GM18870 (cell line): ENCODE measurements around the gene TELO2.
"Not testable (repeated sequence)": the region's sequence is repeated elsewhere in the genome, so short reads cannot be mapped to it uniquely, and the experiment has no call there.

Experiments
- ATAC-seq: cut with Tn5 transposase; IDR thresholded peaks from one replicate; pipeline ENCODE4 v1.9.1; 2021; ENCODE audit warnings: moderate library complexity; ENCODE audit not compliant: unreplicated experiment

Gene TELO2

DNA sequence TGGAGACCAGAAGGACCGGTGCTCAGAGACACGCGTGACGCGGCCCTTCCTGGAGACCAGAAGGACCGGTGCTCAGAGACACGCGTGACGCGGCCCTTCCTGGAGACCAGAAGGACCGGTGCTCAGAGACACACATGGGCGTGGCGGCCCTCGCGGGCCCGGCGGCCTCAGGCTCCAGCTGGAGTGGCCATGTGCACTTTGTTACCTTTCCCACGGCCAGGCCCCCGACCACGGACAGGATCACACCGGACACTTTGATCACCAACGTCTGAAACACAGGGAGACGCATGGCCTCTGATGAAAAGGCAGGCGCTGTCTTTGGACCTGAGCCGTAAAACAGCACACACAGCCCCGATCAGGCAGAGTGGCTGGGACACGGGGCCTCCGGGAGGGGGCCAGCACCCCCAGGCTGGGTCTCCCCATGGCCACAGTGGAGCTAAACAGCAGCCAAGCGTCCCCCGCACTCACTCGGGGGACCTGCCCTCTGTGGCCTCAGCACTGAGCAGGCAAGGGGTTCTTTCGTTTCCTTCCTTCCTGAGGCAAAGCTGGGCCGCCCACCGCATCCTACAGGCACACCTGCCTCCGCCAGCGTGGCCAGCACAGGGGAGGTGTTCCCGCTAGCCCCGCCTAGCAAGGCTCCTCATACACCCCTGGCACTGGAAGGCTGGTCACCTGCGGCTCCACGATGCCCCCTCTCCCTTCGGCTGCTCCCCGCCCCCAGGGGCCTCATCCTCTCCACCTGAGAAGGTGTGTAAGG lies 35.5 kb upstream of the TELO2 start:
- no peak for ATAC-seq

DNA sequence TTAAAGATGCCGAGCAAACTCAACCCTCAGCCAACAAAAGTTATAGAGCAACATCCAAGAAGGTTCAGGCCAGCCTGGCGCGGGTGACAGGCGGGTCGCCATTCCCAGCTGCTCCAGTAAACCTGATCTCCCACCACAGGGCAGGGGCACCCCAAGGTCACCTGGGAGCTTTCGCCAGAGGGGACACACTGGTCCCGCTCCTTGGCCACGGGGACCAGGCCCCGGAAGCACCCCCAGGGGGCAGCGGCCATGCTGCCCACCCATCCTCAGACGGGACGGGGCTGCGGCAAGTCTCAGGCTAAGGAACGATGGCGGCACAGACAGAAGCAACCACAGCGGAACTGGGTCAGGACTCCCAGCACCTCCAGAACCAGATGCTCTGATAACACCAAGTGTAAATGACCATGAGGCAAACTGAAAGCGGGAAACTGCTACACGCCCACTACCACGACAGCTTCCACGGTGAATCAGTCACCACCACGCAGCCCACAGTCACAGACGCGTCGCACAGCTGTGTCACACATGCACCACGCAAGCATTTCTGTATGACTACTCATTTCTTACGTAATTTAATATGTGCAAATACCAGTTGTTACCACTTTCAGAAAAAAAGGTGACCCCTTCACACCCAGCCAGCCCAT lies 34.7 kb upstream of the TELO2 start:
- ATAC-seq, result no peak

DNA sequence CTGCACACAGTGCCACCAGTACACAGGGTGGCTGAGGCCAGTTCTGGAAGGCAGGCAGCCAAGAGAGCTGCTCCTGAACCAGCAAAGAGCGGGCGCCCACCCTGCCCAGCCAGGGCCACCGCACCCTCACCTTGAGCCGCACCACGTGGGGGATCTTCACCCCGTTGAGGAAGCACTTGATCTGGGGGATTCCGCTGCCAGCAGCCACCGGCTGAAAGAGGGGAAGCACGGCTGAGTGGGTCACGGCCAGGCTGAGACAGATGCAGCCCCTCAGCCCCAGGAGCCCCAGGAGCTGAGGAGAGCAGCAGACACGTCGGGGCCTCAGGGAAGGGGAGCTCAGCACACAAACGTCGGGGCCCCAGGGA lies 34.2 kb upstream of the TELO2 start:
- no peak for ATAC-seq

DNA sequence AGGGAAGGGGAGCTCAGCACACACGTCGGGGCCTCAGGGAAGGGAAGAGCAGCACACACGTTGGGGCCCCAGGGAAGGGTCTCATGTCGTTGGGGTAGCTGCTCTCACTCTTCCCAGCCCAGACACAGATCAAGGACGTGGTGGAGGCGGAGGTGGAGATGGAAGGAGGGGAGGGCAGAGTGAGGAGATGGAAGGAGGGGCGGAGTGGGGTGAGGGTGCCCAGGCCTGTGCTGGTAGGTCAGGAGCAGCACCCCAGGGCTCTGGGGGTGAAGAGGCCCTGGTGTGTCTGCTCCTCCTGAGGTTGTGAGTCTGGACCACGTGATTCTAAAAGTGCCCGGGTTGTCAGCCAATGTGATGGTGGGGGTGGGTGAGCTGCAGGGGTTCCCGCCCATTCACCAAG lies 33.2 kb upstream of the TELO2 start:
- ATAC-seq, result no peak

DNA sequence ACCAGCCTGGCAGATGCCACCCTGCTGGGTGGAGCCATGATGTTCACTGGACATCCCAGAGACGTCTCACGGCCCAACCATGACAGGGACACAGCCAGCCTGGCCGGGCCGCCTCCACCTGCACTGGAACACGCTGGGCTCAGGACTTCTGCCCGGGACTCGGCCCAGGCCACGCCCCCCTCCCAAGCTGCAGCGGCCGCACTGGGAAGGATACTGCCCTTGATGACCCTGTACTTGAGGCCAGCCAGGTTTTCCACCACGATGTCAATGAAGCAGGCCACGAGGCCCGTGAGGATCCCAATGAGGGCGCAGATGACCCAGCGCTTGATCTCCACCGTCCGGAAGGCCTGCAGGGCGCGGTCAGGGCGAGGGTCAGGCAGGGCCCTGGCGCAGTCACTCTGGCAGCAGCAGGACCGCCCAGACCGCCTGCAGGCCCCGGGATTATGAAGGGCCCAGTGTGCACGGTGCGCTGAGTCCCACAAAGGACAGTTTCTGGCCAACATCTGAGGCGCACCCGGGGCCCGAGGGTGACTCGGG lies 32.5 kb upstream of the TELO2 start:
- ATAC-seq, result no peak

DNA sequence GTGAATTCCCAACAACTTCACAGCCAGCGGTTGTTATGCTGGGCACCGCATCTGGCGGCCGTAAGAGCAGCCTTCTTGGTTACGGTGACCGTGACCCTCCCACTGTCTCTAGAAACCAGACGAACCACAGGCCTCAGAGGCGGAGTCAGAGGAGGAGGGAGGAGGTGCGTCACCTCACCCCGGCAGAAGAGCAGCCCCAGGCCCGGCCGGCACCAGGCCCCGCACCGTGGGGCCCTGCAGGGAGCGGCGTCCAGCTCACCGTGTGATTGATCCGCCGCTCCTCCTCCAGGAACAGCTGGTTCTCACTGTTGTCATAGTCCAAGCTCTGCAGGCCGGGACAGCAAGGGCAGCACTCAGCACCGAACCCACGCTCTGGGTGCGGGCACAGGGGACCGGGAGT lies 32.0 kb upstream of the TELO2 start:
- ATAC-seq, result no peak

DNA sequence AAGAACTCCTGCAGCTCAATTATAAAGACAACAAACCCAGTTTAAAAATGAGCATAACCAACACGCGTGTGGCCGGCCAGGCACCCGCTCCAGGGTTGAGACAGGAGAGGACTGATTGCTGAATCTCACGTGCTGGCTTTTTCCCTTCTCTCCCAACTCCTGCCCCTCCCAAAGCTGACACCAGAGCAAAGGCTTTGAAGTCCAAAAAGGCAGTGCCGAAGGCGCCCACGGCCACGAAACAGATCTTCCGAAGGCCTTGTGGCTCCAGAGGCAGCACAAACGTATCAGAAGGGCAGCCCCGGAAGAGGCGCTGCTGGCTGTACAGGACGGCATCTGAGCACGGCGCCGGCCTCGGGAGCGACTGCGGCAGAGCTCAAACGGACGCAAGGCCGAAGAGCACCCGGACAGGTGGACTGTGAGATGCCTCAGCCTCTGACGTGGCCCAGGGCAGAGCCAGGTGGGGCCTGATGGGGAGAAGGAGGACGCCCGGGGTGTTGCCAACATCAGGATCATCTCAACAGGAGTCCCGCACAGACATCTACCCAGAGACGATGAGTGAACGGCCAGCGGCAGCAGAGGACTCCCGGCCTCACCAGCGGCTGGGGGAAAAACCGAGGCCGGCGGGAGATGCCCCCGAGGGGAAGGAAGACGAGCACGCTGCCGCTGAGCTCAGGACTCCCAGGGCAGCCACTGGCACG lies 28.8 kb upstream of the TELO2 start:
- no peak for ATAC-seq

DNA sequence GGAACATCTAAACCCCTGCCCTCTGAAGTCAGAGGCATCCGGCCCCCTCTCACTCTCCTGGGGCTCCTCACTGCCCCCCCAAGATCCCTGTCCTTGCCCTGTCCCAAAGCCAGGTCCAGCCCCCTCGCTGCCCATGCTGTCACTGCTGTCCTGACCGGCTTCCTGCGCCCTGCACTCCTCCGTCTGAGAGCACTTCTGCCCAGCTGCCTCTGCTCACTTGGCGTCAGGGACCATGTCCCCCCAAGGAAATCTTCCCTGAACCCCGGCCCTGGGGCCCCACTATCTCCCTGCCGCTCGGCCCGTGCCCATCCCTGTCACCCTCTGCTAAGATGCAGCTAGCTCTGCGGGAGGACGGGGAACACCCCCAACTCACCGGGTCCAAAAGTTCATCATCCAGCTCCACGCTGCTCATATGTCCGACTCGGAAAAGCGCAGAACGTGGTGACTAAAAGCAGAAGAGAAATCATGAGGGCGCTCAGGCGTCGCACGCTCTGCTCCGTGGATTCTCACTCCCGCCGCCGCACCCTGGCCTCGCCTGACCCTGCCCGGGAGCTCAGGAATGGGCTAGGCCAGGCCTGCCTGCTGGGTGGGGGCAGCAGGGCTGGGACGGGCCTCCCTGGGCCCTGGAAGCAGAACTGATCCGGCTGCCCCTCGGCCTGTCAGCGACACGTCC lies 28.1 kb upstream of the TELO2 start:
- no peak for ATAC-seq

DNA sequence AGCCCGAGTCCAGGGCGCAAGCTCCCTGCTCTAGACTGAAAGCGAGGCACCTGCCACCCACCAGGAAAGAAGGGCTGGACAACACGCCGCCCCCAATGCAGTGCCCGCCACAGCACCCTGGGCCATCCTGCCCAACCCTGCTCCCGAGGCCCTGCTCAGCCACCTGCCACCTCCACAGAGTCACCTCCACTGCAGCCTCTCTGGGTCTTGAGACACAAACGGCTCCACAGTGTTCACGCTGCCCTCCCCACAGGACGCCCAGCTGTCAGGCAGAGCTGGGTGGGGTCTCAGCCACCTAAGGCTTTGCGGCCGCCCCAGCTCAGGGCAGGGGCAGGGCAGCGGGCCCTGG lies 27.6 kb upstream of the TELO2 start:
- no peak for ATAC-seq

DNA sequence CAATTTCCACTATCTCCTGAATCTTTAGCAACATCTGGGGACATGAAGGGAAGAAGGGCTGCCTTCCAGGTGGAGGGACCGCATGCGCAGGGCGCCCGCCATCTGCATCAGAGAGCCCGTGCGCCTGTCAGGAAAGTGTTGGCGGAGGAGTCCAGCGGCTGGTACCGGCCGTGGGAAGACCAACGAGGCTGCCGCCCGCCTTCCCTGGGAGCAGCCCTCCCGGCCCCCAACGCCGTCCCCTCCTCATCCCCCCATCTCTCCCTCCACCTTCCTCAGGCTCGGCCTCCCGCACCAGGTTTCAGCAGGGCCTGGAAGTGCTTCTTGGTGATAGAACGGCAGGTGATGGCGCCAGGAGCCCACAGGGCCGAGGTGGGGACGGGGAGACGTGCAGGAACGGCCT lies 27.1 kb upstream of the TELO2 start:
- ATAC-seq, result no peak

DNA sequence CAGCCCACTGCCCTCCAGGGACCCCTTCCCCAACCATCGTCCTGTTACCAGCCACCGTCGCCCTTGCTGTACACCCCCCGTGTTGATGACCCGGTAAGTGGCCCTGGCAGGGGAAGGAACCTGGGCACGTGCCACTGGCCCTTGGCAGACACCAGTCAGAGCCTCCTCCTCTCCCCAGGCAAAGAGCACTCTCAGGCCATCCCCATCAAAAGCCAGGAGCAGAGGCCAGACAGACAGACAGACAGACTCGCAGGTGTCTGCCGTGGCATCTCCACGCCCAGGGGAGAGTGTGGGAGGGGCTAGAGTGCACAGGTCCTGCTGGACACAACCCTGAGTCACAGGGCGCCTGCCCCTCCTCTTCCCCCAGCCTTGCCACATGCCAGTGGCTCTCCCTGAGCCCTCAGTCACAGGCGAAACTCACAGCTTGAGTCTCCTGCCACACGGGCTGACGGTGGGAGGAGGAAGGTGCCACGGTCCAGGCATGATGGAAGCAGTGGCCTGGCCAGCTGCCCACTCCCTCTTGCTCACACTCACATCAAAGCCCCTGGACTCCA lies 26.1 kb upstream of the TELO2 start:
- no peak for ATAC-seq

DNA sequence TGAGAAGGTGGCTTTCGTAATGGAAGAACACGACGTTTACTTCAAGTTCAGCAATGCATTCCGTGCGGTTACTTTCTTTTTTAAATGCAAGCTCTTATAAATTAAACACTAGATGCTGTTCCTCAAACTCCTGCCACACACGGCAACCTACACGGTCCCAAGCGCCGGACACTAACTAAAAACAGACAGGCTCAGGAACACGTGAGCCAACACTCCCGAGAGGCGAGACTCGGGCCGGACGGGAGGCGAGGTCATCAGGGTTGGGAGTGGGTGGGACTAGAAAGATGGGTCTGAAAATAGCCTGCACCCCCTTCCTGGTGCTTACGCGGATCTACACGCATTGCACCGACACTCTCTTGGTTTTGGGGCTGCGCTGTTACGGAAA lies 24.7 kb upstream of the TELO2 start:
- ATAC-seq, result no peak

DNA sequence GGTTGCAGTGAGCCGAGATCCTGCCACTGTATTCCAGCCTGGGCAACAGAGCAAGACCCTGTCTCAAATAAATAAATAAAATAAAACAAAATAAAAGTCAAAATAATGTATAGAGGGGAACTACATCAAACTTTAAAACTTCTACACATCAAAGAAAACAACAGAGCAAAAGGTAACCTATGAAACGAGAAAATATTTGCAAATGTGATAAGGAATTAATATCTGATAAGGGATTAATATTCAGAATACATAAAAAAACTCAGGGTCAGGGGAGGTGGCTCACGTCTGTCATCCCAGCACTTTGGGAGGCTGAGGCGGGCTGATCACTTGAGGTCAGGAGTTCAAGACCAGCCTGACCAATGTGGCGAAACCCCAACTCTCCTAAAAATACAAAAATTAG lies 24.0 kb upstream of the TELO2 start:
- not testable (repeated sequence) for ATAC-seq

DNA sequence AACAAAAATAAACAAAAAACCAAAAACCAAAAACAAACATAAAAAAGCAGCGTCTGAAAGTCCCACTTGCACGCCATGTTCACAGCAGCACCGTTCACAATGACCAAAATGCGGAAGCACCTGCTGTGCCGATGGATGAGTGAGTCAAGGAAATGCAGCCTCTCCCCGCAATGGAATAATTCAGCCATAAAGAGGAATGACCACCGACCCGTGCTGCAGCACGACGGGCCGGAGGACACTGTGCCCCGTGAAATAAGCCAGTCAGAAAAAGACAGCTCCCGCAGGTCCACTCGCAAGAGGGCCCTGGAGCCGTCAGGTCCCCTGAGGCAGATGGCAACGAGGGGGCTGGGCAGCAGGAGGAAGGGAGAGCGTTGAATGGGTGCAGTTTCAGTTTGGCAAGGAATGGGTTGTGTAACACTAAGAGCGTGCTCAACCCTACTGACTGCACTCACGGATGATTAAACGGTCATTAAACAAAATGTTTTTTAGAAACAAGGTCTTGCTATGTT lies 23.4 kb upstream of the TELO2 start:
- ATAC-seq, result no peak

DNA sequence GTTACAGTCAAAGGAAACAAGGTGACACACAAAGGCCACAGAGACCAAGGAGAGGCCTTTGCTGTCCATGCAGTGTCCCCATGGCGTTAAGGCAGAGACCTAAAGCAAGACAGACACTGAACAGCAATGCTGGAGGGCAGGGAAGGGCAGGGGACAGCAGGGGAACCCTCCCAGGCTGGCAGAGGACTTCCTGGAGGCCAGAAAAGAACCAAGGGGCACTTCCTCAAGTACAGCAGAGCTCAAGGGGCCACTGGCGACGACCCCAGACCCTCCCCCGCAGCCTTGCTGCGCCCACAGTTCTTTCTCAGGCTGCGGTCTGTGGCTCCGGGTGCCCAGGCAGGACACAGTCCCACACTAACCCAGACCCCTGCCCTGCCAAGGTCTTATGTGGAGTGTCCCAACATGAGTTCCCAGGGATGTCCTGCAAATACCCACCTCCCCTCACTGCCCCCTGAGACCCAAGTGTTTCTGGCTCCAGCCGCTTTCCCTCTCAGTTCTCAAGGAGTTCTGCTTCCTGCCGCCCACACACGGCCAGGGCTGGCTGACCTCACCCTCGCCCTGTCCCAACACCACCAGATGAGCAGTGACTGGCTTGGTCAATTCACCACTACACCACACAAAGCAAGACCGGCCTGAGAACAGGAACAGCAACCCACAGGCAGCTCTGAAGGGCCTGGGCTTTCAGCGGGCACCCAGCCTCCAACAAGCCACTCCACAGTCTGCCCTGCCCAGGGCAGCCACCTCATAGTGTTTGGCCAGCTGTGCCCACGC lies 22.5 kb upstream of the TELO2 start:
- ATAC-seq, result no peak

DNA sequence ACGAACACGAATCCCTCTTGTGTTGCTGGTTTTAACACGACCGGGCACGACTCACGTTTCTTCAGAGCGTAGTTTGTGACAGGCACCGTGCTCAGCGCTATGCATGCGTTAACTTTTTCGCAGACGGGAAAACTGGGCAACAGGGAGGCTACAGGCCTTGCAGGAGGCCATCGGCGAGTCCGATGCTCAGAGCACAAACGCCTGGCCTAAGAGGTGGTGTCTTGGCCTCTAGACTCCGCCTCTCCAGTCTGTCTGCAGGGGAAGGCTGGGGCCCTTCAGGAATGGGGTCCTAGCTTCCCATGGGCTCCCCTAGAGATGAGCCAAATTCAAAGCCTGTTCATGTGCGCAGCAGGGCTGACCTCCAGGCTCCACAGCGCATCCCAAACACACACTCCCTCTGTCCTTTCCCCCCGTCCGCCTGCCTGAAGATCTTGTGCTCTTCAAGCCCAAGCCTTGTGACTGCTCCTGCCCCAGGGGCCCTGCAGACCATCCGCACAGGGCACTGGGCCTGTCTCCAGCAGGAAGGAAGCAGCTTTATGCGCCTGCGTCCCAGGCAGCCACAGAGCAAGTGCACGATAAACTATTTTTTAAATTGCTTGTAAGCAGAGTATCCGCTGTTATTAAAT lies 21.5 kb upstream of the TELO2 start:
- no peak for ATAC-seq

DNA sequence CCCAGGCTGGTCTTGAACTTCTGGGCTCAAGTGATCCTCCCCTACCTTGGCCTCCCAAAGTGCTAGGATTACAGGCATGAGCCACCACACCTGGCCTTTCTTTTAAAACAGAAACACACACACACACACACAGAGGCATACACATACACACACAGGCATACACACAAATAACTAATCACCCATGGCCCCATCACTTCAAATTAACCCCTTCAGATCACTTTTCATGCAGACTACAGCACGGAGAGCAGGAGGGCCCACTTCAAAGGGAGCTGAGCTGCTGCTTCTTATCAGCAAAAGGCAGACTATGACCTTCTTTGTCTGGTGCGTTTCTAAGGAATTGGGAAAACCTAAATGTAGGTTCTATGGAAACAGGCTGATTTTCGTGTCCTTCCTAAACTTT lies 20.2 kb upstream of the TELO2 start:
- no peak for ATAC-seq

DNA sequence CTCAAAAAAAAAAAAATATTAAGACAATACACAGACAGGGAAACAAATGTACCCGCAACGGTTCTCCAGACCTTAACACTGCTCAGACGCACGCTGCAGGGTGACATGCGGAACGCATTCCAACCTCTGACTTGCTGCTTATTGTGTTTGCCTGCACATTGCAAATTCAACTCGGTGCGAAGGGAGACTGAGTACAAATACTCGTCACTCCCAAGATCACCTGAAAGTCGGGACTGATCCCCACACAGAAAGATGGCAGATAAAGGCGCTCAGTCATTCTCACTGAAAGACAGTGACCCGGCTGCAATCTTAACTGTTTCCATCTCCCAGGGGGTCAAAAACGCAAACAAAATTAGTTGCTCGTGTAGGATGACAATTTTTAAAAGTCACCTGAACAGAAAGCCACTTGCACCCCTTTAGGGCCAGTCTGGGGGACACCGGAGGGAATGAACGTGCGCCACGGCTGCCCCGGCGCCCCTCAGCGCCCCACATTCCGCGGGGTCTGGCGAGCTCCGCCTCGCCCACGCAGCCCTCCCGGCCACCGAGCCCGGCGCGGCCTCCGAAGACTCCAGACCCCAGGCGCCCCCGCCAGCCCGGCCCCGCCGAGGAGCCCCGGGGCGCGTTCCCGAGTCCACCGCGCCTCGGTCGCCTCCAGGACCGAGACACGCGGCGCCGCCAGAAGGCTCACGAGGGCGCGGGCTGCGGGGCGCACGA lies 18.9 kb upstream of the TELO2 start:
- no peak for ATAC-seq

DNA sequence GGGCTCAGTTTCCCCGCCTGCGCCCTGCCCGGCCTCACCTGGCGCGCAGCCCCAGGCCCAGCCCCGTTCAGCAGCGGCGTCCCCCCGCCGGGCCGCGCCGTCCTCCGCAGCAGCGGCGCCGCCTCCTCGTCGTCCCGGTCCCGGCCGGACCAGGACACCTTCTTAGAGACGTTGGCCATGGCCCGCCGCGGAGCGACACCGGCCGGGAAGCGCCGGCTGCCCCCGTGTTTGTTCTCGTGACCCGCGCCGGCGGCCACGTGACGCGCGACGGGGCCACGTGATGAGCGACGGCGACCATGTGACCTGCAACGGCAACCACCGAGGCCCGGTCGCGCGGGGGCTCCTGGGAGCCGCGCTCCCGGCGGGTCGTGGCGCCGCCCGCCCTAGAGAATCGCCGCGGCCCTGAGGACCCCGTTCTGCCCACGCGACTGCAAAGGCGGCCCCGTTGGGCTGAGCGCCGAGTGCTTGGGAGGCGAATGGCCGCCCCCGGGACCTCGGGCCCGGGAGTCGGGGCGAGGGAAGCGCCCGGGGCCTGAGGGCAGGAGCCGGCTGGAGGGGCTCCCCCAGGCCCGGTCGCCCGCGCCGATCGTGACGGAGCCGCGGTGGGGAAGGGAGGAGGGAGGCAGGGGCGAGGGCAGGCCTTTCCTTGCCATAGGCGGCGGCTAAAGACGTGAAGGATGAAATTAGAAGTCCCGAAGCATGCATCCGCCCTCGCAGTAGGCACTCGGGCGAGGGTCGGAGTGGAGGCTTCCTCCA lies 18.2 kb upstream of the TELO2 start, which contains the start of gene CLCN7:
CLCN7 (minus strand) TSS at position 233 of the 756 bp plus-strand sequence; CDS start at position 179, 54 bp downstream.
- peak; percentile 48 for ATAC-seq
